CD14-positive monocyte (primary cell): Measurements from ENCODE around the gene TNKS1BP1. TPM values are rescaled to one million over a fixed set of nuclear protein-coding genes. Genes with fewer than 3 reads are reported as not detected.

ENCODE experiments used
- DNase-seq, 3 donors: peaks; one replicate each; pipeline ENCODE4 v3.0.0-alpha.2; 2011 to 2022
- H2AFZ ChIP-seq: 2 replicates; pipeline ENCODE4 v1.6.0; 2012; ENCODE audit warnings: mild to moderate bottlenecking, low read depth, low read length, inconsistent platforms; ENCODE audit not compliant: insufficient read depth, poor library complexity, severe bottlenecking
- H3K27ac ChIP-seq, 2 donors: 1 replicate in 1 of 2; 2 replicates in 1 of 2; pipeline ENCODE4 v1.5.1; 2012 to 2013; ENCODE audit warnings: low read length in 2 of 2, control low read depth in 1 of 2, inconsistent platforms in 1 of 2, low read depth in 1 of 2, mild to moderate bottlenecking in 1 of 2
- H3K27me3 ChIP-seq, 2 donors: one replicate each; pipeline versions ENCODE4 v1.6.0 to v1.6.1; 2011 to 2013; ENCODE audit warnings: low read length in 2 of 2; ENCODE audit not compliant: control insufficient read depth in 2 of 2, insufficient read depth in 2 of 2
- H3K36me3 ChIP-seq, 2 donors: replicated peaks in 1 of 2; 1 replicate in 1 of 2; 2 replicates in 1 of 2; pipeline versions ENCODE4 v1.5.1 to v1.6.1; 2012 to 2013; ENCODE audit warnings: low read length in 2 of 2, control low read depth in 1 of 2, inconsistent platforms in 1 of 2, mild to moderate bottlenecking in 1 of 2; ENCODE audit not compliant: insufficient read depth in 2 of 2, control insufficient read depth in 1 of 2
- H3K4me1 ChIP-seq, 2 donors: 1 replicate in 1 of 2; 2 replicates in 1 of 2; pipeline versions ENCODE4 v1.5.1 to v1.6.1; 2012 to 2013; ENCODE audit warnings: low read length in 2 of 2, control low read depth in 1 of 2, inconsistent platforms in 1 of 2, mild to moderate bottlenecking in 1 of 2, moderate library complexity in 1 of 2; ENCODE audit not compliant: insufficient read depth in 2 of 2, control insufficient read depth in 1 of 2
- H3K4me2 ChIP-seq: replicated peaks from 2 replicates; pipeline ENCODE3; 2012; ENCODE audit warnings: low read length, moderate library complexity, mild to moderate bottlenecking; ENCODE audit not compliant: poor library complexity, severe bottlenecking; ENCODE audit errors: extremely low read depth
- H3K4me3 ChIP-seq, 3 experiments: fragments of 200-600 bp in 1 of 3; sonication (generic) in 1 of 3; replicated peaks in 1 of 3; 1 replicate in 2 of 3; 2 replicates in 1 of 3; pipeline ENCODE4 v1.5.1; 2011 to 2013; ENCODE audit warnings: low read length in 3 of 3, mild to moderate bottlenecking in 3 of 3, control low read depth in 2 of 3, low read depth in 2 of 3, inconsistent platforms in 1 of 3, moderate library complexity in 1 of 3
- H3K79me2 ChIP-seq: 2 replicates; pipeline ENCODE4 v1.6.0; 2012; ENCODE audit warnings: mild to moderate bottlenecking, control low read depth, inconsistent platforms, low read length, moderate library complexity; ENCODE audit not compliant: insufficient read depth
- H3K9ac ChIP-seq: 2 replicates; pipeline ENCODE4 v1.6.0; 2017; ENCODE audit warnings: low read length, mild to moderate bottlenecking; ENCODE audit not compliant: insufficient read depth, poor library complexity, severe bottlenecking
- H3K9me3 ChIP-seq, 2 donors: replicated peaks in 1 of 2; 1 replicate in 1 of 2; 2 replicates in 1 of 2; pipeline versions ENCODE4 v1.5.1 to v1.6.1; 2012 to 2013; ENCODE audit warnings: low read length in 2 of 2, control low read depth in 1 of 2; ENCODE audit not compliant: control insufficient read depth in 1 of 2, insufficient read depth in 1 of 2
- H4K20me1 ChIP-seq: 2 replicates; pipeline ENCODE4 v1.6.0; 2012; ENCODE audit warnings: mild to moderate bottlenecking, low read length, control low read depth, moderate library complexity; ENCODE audit not compliant: insufficient read depth
- H3K27ac Mint-ChIP-seq, 7 donors: one replicate each; pipeline ENCODE4 v1.8.0; 2020; ENCODE audit warnings: mild to moderate bottlenecking in 7 of 7, mixed read lengths in 7 of 7, moderate library complexity in 6 of 7, inconsistent platforms in 2 of 7
- H3K27me3 Mint-ChIP-seq, 3 donors: one replicate each; pipeline ENCODE4 v1.8.0; 2021 to 2022; ENCODE audit warnings: low read depth in 3 of 3, mild to moderate bottlenecking in 3 of 3, mixed read lengths in 3 of 3, moderate library complexity in 3 of 3, inconsistent platforms in 1 of 3
- H3K36me3 Mint-ChIP-seq, 2 donors: one replicate each; pipeline ENCODE4 v1.8.0; 2020; ENCODE audit warnings: mixed read lengths in 2 of 2, inconsistent platforms in 1 of 2, mild to moderate bottlenecking in 1 of 2
- H3K4me1 Mint-ChIP-seq: one replicate; pipeline ENCODE4 v1.8.0; 2020; ENCODE audit warnings: mild to moderate bottlenecking, mixed read lengths
- H3K4me3 Mint-ChIP-seq, 2 donors: one replicate each; pipeline ENCODE4 v1.8.0; 2020; ENCODE audit warnings: mild to moderate bottlenecking in 2 of 2, mixed read lengths in 2 of 2, moderate library complexity in 1 of 2
- H3K9me3 Mint-ChIP-seq, 7 donors: one replicate each; pipeline ENCODE4 v1.8.0; 2020 to 2022; ENCODE audit warnings: mixed read lengths in 7 of 7, mild to moderate bottlenecking in 6 of 7, moderate library complexity in 6 of 7, inconsistent platforms in 2 of 7
- CTCF ChIP-seq: fragments of 200-600 bp; IDR thresholded peaks from one replicate; pipeline ENCODE4 v1.8.0; 2022; ENCODE audit warnings: antibody characterized with exemption, mild to moderate bottlenecking
- WGBS: methylation state at CpG from one replicate; pipeline ENCODE4 v1.1.5; 2013; ENCODE audit warnings: missing lambda C conversion rate; ENCODE audit not compliant: insufficient coverage; 5-methylcytosine and 5-hydroxymethylcytosine counted together
- intact Hi-C, 2 donors: fragments of 100-400 bp; cut with micrococcal nuclease; formaldehyde crosslinking; loops; one replicate each; pipeline versions ENCODE4 v1.15.0 to v1.15.1; 2023
- polyA plus RNA-seq, 3 donors: library from polyadenylated mRNA; depleted of rRNA in 1 of 3; unstranded in 2 of 3; stranded (reverse) in 1 of 3; fragments of 300-500 nt in 2 of 3; fragments of >200 nt in 1 of 3; fragmentation: Illumina TruSeq in 2 of 3; gene quantifications; 1 replicate in 2 of 3; 2 replicates in 1 of 3; pipeline ENCODE4 v1.2.3, GENCODE V29; 2012 to 2021

TNKS1BP1 gene
- polyA plus RNA-seq, 3 donors: 0.29 to 1.2 (median 0.50) TPM

- Mint-ChIP-seq H3K9me3 (peaks cover 0 to 4% (median 0%) of the 10 kb centered on the region in 7 donors), H3K4me3 (no peak overlapping the region), H3K36me3 (no peaks in the 10 kb centered on the region), H3K27ac (no peak overlapping the region), H3K4me1 (peaks cover 11% of the 10 kb centered on the region), H3K27me3 (peaks cover 0 to 5% (median 0%) of the 10 kb centered on the region in 3 donors)
- Histone ChIP-seq H3K4me1 (peaks cover 6 to 13% of the 10 kb centered on the region in 2 donors), H3K27ac (no peak overlapping the region), H3K27me3 (no peaks in the 10 kb centered on the region), H3K9ac (no peak overlapping the region), H3K79me2 (no peaks in the 10 kb centered on the region), H3K36me3 (no peaks in the 10 kb centered on the region), H3K9me3 (no peaks in the 10 kb centered on the region), H2AFZ (no peak overlapping the region), H3K4me3 (no peak overlapping the region), H3K4me2 (no peak overlapping the region), H4K20me1 (no peaks in the 10 kb centered on the region)
- no peak for TF ChIP-seq CTCF
- 96% methylated on average over 15 of the region's 22 CpGs for WGBS
- no peak for DNase-seq
- intact Hi-C loops: no loop called here
Observed at GRCh38 chr11:57320067-57320718, 4.6 kb downstream of the TNKS1BP1 start.

DNA sequence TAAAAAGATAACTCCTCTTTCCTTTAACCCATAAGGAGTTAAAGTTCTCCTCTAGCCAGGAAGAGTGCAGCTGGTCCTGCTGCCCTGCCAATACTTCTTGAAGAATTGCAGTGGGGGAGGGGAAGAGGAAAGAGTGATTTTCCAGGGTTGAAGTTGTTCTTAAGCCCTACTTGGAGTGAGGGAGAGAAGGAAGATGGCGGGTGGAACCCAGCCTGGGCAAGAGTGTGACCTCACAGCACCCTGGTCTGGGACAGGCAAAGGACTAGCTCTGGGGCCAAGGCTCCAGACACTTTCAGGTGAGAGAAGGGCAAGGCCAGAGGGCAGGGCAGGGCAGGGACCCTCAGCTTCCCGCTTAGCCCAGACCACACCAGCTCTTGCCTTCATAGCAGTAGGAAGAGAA is 6.6 kb downstream of the TNKS1BP1 start:
- peaks cover 8% of the 10 kb centered on the region for H3K4me1 Mint-ChIP-seq
- H4K20me1 ChIP-seq: no peaks in the 10 kb centered on the region
- no peak for TF ChIP-seq CTCF
- H3K79me2 ChIP-seq: no peaks in the 10 kb centered on the region
- no peaks in the 10 kb centered on the region for H3K27me3 ChIP-seq
- no peaks in the 10 kb centered on the region for H3K9me3 ChIP-seq
- H3K4me3 ChIP-seq: no peak overlapping the region
- no peak overlapping the region for H2AFZ ChIP-seq
- H3K27ac ChIP-seq: no peak overlapping the region
- intact Hi-C loops: no loop called here
- H3K36me3 Mint-ChIP-seq: no peaks in the 10 kb centered on the region
- no peaks in the 10 kb centered on the region for H3K36me3 ChIP-seq
- H3K4me1 ChIP-seq: peaks cover 0 to 5% of the 10 kb centered on the region in 2 donors
- no peak overlapping the region for H3K4me2 ChIP-seq
- H3K9me3 Mint-ChIP-seq: peaks cover 0 to 4% (median 0%) of the 10 kb centered on the region in 7 donors
- H3K27ac Mint-ChIP-seq: no peak overlapping the region
- H3K9ac ChIP-seq: no peak overlapping the region
- WGBS: 100% methylated on average over 1 of the region's 2 CpGs
- no peak for DNase-seq
- H3K27me3 Mint-ChIP-seq: peaks cover 0 to 1% (median 0%) of the 10 kb centered on the region in 3 donors
- no peak overlapping the region for H3K4me3 Mint-ChIP-seq
